Erythroblast (primary cell): ENCODE measurements around the gene ZCCHC14.

Experiments
- GATA1 ChIP-seq: IDR thresholded peaks from 2 replicates; pipeline ENCODE4 v1.6.1; 2011; ENCODE audit warnings: low read depth, mild to moderate bottlenecking, control low read depth, low read length, moderate library complexity
- POLR2A ChIP-seq: IDR thresholded peaks from 2 replicates; pipeline ENCODE4 v1.6.1; 2011; ENCODE audit warnings: mild to moderate bottlenecking, low read length

- no peak for TF ChIP-seq POLR2A
- TF ChIP-seq GATA1, result no peak
Measured at GRCh38 chr16:87466975-87467501, 25.8 kb downstream of the ZCCHC14 start.
